Activated naive CD8-positive, alpha-beta T cell (primary cell): Measurements from ENCODE around the gene TTR.

ENCODE experiments used
- H3K27ac Mint-ChIP-seq: one replicate; pipeline ENCODE4 v1.8.0; 2021; ENCODE audit warnings: mixed read lengths
- H3K27me3 Mint-ChIP-seq: one replicate; pipeline ENCODE4 v1.8.0; 2021; ENCODE audit warnings: mixed read lengths
- H3K36me3 Mint-ChIP-seq: one replicate; pipeline ENCODE4 v1.8.0; 2021; ENCODE audit warnings: mixed read lengths
- H3K4me1 Mint-ChIP-seq: one replicate; pipeline ENCODE4 v1.8.0; 2021; ENCODE audit warnings: low read depth, mixed read lengths
- H3K4me3 Mint-ChIP-seq: one replicate; pipeline ENCODE4 v1.8.0; 2021; ENCODE audit warnings: mild to moderate bottlenecking, mixed read lengths
- H3K9me3 Mint-ChIP-seq: one replicate; pipeline ENCODE4 v1.8.0; 2021; ENCODE audit warnings: low read depth, mixed read lengths

TTR gene

DNA sequence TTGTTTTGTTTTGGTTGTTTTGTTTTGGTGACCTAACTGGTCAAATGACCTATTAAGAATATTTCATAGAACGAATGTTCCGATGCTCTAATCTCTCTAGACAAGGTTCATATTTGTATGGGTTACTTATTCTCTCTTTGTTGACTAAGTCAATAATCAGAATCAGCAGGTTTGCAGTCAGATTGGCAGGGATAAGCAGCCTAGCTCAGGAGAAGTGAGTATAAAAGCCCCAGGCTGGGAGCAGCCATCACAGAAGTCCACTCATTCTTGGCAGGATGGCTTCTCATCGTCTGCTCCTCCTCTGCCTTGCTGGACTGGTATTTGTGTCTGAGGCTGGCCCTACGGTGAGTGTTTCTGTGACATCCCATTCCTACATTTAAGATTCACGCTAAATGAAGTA is at the start of gene TTR:
Gene TTR, plus strand, starts transcription at position 250 of the 400 bp plus-strand sequence. Its CDS starts 26 bp downstream, at position 276.
- H3K4me3 Mint-ChIP-seq: no peak within 1 kb of the TSS
- no peak within 1 kb of the TSS for H3K27ac Mint-ChIP-seq
- H3K27me3 Mint-ChIP-seq: no peaks in the 10 kb centered on the region
- H3K36me3 Mint-ChIP-seq: no peaks in the 10 kb centered on the region
- no peaks in the 10 kb centered on the region for H3K4me1 Mint-ChIP-seq
- no peaks in the 10 kb centered on the region for H3K9me3 Mint-ChIP-seq

DNA sequence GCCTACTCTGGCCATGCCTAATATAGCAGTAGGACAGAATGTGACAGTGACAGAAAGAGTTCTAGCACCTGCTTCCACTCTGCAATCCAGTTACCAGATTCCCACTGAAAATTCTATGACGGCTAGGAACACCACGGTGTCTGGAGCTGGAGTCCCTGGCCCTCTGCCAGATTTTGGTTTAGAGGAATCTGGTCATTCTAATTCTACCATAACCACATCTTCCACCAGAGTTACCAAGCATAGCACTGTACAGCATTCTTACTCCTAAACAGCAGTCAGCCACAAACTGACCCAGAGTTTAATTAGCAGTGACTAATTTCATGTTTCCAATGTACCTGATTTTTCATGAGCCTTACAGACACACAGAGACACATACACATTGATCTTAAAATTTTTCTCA is 45.2 kb upstream of the TTR start:
- H3K36me3 Mint-ChIP-seq: no peaks in the 10 kb centered on the region
- H3K4me1 Mint-ChIP-seq: no peaks in the 10 kb centered on the region
- no peaks in the 10 kb centered on the region for H3K27me3 Mint-ChIP-seq
- H3K4me3 Mint-ChIP-seq: no peak overlapping the region
- H3K27ac Mint-ChIP-seq: no peak overlapping the region
- no peaks in the 10 kb centered on the region for H3K9me3 Mint-ChIP-seq

DNA sequence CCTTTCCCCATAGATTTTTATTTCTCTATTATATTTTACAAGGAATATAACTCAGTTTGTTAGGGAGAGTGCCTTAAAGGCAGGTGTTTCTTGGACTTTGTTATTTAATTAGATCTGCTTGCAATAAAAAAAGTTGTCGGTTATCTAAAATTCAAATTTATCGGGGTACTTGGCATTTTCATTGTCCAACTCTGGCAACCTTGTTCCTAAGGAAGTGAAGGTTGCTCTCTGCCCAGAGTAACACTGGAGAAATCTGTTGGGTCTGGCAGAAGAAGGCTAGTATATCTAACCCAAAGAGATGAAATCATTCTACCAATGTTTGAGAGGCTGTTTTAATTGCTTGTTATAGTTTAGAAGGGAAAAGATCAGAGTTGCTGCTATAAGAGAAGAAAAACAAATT is 42.8 kb upstream of the TTR start:
- no peaks in the 10 kb centered on the region for H3K36me3 Mint-ChIP-seq
- no peaks in the 10 kb centered on the region for H3K4me1 Mint-ChIP-seq
- no peaks in the 10 kb centered on the region for H3K27me3 Mint-ChIP-seq
- H3K9me3 Mint-ChIP-seq: no peaks in the 10 kb centered on the region
- H3K27ac Mint-ChIP-seq: no peak overlapping the region
- H3K4me3 Mint-ChIP-seq: no peak overlapping the region

DNA sequence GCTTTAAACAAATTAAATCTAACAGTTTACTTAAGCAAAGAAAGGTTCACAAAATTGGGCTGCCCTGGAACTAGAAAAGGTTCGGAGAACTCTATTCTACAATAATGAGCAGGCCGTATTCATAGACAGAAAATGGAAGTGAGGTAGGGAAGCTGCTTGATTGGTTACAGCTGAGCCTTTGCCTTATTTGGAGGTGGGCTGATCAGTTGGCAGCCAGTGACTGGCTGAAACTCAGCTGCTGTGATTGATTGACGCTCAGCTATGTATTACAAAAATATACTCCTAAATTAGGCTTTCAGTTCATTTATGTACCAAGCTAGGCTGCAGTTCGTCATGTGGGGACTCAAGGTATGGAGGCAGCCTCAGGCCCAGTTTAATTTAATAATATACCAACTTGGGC is 42.3 kb upstream of the TTR start:
- no peak overlapping the region for H3K27ac Mint-ChIP-seq
- H3K36me3 Mint-ChIP-seq: no peaks in the 10 kb centered on the region
- no peaks in the 10 kb centered on the region for H3K4me1 Mint-ChIP-seq
- H3K9me3 Mint-ChIP-seq: no peaks in the 10 kb centered on the region
- no peak overlapping the region for H3K4me3 Mint-ChIP-seq
- H3K27me3 Mint-ChIP-seq: no peaks in the 10 kb centered on the region

DNA sequence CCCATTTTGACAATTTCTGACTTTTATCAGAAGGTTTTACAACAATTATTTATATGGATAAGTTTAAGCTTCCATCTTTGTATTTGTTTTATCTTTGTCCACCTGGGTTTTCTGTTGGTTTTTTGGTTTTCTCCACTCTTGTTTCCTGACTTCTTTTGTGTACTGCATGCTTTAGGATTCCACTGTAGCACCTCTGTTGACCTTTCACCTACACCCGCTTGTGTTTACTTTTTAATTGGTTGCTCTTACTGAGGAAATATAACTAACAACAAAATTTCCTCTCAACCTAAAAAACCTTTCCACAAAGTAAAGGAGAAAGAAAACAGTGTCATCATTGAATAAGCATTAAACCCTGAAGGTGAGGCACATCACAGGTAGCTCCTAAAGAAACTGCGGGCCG is 39.8 kb upstream of the TTR start:
- Mint-ChIP-seq H3K4me3 (no peak overlapping the region), H3K9me3 (no peaks in the 10 kb centered on the region), H3K27me3 (peaks cover 1% of the 10 kb centered on the region), H3K36me3 (no peaks in the 10 kb centered on the region), H3K4me1 (no peaks in the 10 kb centered on the region), H3K27ac (no peak overlapping the region)

DNA sequence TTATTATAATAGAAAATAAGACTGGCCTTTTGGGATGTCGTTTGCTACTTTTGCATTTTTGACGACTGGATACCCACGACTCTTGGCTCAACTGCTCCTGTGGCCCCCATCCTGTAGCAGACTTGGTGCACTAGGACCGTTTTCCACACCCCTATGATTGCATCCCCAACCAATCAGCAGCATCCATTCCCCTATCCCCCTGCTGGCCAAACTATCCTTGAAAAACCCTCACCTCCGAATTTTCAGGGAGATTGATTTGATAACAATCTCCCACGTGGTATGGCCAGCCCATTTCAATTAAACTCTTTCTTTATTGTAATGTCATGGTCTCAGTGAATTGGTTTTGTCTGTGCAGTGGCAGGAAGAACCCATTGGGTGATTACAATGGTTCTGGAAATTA is 37.9 kb upstream of the TTR start:
- H3K4me3 Mint-ChIP-seq: no peak overlapping the region
- no peak overlapping the region for H3K27ac Mint-ChIP-seq
- H3K4me1 Mint-ChIP-seq: no peaks in the 10 kb centered on the region
- H3K36me3 Mint-ChIP-seq: no peaks in the 10 kb centered on the region
- no peaks in the 10 kb centered on the region for H3K9me3 Mint-ChIP-seq
- peaks cover 1% of the 10 kb centered on the region for H3K27me3 Mint-ChIP-seq

DNA sequence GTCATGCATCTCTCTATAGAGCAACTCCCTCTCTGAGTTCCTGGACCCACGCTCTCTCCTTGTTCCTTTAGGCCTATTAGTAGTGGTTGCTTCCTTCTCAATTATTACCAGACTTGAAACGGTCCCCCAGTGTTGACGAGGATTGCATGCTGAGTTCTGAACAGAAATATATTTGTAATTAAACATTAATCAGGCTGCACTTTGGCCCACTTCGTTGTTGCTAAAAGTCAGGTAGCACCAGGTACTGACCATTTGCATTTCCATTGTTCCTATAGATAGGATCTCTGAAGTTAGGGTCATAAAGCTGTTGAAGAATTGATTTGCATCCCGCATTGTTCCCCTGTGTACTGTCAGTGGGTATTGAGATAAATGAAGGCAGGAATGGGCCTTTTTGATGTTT is 36.9 kb upstream of the TTR start:
- Mint-ChIP-seq H3K4me3 (no peak overlapping the region), H3K27ac (no peak overlapping the region), H3K4me1 (no peaks in the 10 kb centered on the region), H3K27me3 (peaks cover 1% of the 10 kb centered on the region), H3K9me3 (no peaks in the 10 kb centered on the region), H3K36me3 (no peaks in the 10 kb centered on the region)

DNA sequence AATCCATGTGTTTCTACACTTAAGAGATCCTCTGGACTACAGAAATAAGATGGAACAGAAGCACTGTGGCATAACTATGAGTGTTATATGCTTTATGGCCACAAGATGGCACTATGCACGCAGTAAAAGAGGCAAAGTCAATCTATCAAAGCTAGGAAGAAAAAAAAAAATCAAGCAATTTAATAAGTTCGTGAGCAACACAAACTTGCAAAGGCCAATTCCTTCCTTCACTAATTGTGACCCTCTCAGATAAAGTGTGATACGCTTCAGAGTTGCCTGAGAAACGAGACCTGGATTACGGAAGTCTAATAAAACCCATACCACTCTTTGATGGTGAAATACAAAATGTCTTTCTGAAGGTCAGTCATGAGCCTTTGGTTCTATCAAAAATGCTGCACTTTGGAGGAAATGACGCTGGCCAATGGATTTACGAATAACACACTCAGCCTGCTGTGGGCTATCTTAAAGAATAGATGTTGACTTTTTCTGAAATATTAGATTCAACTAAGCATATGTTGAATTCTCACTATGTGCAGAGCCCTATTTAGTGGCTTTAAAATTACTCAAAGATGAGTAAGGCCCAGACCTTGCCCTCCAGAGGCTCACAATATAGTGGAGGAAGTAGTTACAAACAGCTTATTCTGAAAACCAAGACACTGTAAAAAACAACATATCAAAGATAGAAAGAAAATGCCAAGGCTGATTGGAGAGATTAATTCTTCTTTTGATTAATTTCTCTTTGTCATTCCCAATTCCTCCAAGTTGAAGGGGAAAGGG is 35.5 kb upstream of the TTR start:
- H3K27ac Mint-ChIP-seq: no peak overlapping the region
- H3K4me1 Mint-ChIP-seq: no peaks in the 10 kb centered on the region
- peaks cover 4% of the 10 kb centered on the region for H3K27me3 Mint-ChIP-seq
- H3K36me3 Mint-ChIP-seq: no peaks in the 10 kb centered on the region
- no peaks in the 10 kb centered on the region for H3K9me3 Mint-ChIP-seq
- H3K4me3 Mint-ChIP-seq: no peak overlapping the region

DNA sequence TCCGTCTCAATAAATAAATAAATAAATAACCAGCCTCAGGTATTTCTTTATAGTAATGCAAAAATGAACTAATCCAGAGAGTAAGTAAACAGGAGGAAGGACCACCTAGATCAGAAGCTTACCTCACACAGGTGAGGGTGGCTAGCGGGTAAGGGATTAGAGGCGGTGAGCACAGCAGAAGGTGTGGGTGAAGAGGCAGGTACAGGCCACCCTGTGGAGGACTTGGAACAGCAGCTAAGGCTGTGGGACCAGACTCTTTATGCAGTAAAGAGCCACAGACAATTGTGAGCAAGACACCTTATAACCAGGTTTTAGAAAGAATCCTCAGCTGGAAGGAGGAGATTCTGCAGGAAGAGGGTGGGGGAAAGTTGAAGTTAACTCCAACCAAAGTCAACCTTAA is 34.2 kb upstream of the TTR start:
- H3K9me3 Mint-ChIP-seq: no peaks in the 10 kb centered on the region
- H3K27ac Mint-ChIP-seq: no peak overlapping the region
- H3K4me1 Mint-ChIP-seq: no peaks in the 10 kb centered on the region

DNA sequence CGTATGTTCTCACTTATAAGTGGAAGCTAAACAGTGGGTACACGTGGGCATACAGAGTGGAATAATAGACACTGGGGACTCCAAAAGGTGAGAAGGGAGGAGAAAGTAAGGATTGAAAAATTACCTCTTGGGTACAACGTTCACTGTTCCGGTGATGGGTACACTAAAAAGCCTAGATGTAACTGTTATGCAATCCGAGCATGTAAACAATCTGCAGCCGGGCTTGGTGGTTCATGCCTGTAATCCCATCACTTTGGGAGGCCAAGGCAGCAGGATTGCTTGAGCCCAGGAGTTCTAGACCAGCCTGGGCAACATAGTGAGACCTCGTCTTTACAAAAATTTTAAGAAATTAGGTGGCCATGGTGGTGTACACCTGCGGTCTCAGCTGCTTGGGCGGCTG is 33.1 kb upstream of the TTR start:
- Mint-ChIP-seq H3K9me3 (no peaks in the 10 kb centered on the region), H3K27me3 (peaks cover 4% of the 10 kb centered on the region), H3K36me3 (no peaks in the 10 kb centered on the region), H3K4me1 (no peaks in the 10 kb centered on the region), H3K4me3 (no peak overlapping the region), H3K27ac (no peak overlapping the region)

More for the DNA sequence above, 34.2 kb upstream of the TTR start:
- Mint-ChIP-seq H3K4me3 (no peak overlapping the region), H3K27me3 (peaks cover 4% of the 10 kb centered on the region), H3K36me3 (no peaks in the 10 kb centered on the region)

DNA sequence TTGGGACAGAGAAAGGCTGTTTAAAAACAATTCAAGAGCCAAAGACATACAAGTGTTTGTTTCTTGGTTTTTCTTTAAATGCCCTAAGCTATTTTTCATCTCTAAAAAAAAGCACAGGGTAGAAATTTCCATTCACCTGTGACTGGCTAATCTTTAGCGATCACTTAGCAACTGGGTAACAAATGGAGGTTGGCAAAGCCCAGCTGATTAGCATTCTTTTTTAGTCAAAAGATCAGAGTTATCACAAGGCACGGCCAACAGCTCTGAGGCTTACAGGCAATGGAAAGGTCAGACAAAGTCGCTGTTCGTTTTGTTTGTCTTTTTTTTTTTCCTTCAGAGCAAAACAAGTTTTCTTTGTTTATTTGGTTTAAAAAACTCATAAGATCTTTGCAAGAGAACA is 29.0 kb upstream of the TTR start:
- Mint-ChIP-seq H3K9me3 (no peaks in the 10 kb centered on the region), H3K36me3 (no peaks in the 10 kb centered on the region)

DNA sequence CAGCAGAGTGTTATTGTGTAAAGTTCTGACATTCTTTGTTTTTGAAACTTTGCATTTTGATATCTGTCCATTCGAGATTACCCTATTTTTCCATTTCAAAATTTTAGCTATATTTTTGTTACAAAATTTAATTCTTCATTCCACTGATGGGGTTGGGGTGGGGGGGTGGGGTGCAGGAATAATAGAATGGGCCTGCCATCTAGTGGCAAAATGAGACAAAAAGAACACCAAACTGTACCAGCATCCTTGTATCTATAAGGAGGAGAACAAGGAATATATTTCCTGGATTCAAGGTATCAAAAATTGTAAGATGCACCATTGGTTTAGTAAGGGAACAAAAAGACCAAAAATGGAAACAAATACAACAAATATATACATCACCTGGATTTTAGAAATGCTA is 27.9 kb upstream of the TTR start:
- no peaks in the 10 kb centered on the region for H3K4me1 Mint-ChIP-seq
- no peak overlapping the region for H3K4me3 Mint-ChIP-seq
- peaks cover 3% of the 10 kb centered on the region for H3K27me3 Mint-ChIP-seq
- no peaks in the 10 kb centered on the region for H3K36me3 Mint-ChIP-seq
- no peak overlapping the region for H3K27ac Mint-ChIP-seq
- no peaks in the 10 kb centered on the region for H3K9me3 Mint-ChIP-seq

More for the DNA sequence above, 29.0 kb upstream of the TTR start:
- Mint-ChIP-seq H3K4me1 (no peaks in the 10 kb centered on the region), H3K27me3 (peaks cover 3% of the 10 kb centered on the region), H3K27ac (no peak overlapping the region), H3K4me3 (no peak overlapping the region)

DNA sequence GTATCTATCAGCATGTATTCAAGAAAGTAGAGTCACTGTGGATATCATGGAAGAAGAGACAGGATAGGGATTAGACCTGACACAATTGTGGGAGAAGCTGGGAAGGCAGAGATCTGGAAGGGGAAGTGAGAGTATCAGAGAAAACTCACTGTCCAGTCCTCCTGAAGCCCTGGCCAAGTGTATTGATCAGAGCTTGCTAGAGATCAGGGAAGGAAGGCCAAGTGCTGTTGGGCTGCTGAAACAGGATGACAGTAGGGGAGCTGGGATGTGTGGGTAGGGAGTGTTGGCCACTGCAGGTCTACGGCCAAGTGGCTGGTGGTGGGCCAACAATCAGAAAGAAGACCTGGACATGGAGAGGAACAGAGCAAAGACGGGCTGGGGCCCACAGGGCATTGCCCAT is 26.3 kb upstream of the TTR start:
- Mint-ChIP-seq H3K9me3 (no peaks in the 10 kb centered on the region), H3K36me3 (no peaks in the 10 kb centered on the region), H3K27me3 (peaks cover 3% of the 10 kb centered on the region), H3K4me3 (no peak overlapping the region), H3K27ac (no peak overlapping the region), H3K4me1 (no peaks in the 10 kb centered on the region)

DNA sequence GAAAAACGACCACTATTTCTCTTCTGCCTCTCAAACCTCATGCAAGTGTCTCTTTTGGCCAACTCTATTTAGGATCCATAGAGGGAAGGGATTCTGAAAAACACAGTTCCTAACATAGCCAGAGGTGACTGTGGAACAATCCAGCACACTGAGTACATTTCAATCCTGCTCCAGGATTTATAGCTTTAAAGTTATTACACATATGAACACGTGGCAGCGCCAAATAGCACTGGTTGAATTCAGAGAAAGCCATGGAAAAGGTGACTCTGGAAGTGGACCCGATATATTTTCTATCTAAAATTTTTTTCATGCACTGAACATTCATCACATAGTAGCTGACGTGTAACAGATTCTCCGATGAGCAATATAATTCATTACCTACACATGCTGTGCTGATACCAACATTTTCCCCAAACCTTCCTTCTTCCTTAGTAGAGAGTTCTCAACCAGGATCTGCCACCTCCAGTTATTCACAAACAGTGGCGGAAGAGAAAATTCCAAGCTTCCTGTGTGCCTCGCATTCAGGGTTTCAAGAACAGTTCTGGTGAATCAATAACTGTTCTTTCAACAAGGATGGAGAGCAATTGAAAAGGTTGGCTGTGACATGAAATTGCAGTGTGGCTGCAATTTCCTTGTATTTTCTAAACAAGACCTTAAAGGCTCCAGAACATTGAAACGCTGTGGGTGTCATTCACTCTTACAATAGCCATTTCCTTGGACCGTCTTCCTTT is 25.7 kb upstream of the TTR start:
- Mint-ChIP-seq H3K9me3 (no peaks in the 10 kb centered on the region), H3K4me1 (no peaks in the 10 kb centered on the region), H3K27ac (no peak overlapping the region)

DNA sequence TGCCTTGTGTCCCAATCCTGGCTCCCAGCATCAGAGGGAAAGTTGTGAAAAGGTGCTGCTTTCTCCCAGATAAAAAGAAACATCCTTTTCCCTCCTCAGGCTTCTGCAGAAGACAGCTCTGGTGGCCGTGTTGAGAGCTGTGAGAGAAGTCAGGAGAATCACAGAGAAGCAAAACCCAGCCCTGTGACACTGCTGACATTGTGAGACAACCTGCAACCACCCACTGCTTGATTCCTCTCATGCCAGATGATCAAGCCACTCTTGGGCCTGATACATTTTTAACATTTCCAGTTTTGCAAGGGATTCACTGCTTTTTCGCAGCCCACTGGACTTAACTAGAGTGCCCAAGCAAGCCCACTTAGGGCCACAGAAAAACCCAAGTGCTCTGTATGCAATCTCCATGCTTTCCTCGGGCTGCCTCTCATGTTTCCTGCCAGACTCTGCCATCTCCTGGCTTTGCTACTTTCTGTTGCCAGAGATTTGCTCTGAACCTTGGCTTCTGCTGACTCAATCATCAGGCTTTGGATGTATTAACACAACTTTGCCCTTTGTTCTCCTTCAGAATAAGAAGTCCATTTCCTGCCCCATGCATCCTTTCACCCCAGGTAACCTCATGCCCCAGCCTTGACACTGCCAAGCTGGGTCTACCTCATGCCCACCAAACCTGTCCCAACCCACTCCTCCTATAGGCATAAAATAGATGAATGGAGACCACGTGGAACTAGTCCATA is 24.9 kb upstream of the TTR start:
- Mint-ChIP-seq H3K36me3 (no peaks in the 10 kb centered on the region), H3K9me3 (no peaks in the 10 kb centered on the region), H3K27ac (no peak overlapping the region), H3K4me1 (no peaks in the 10 kb centered on the region), H3K27me3 (no peaks in the 10 kb centered on the region), H3K4me3 (no peak overlapping the region)

More for the DNA sequence above, 25.7 kb upstream of the TTR start:
- Mint-ChIP-seq H3K27me3 (no peaks in the 10 kb centered on the region), H3K4me3 (no peak overlapping the region), H3K36me3 (no peaks in the 10 kb centered on the region)
